Testis (tissue), 3 donors: Measurements from ENCODE around the gene CD200R1. TPM values are rescaled to one million over a fixed set of nuclear protein-coding genes. Genes with fewer than 3 reads are reported as not detected.
"Not testable (repeated sequence)": the region's sequence is repeated elsewhere in the genome, so short reads cannot be mapped to it uniquely, and the experiment has no call there.

Experiments
- DNase-seq: peaks from one replicate; pipeline ENCODE4 v3.0.0-alpha.2; 2019
- H3K27ac ChIP-seq, 2 donors: fragments of 200-600 bp; sonication (generic); one replicate each; pipeline ENCODE4 v1.5.1; 2019
- H3K27me3 ChIP-seq: fragments of 200-600 bp; sonication (generic); one replicate; pipeline ENCODE4 v1.5.1; 2019
- H3K36me3 ChIP-seq: fragments of 200-600 bp; sonication (generic); one replicate; pipeline ENCODE4 v1.5.1; 2017; ENCODE audit warnings: low read depth; ENCODE audit errors: missing control alignments
- H3K4me1 ChIP-seq: fragments of 200-600 bp; sonication (generic); one replicate; pipeline ENCODE4 v1.5.1; 2019
- H3K4me3 ChIP-seq, 2 donors: fragments of 200-600 bp; sonication (generic); one replicate each; pipeline ENCODE4 v1.5.1; 2017 to 2019
- H3K9me3 ChIP-seq: fragments of 200-600 bp; sonication (generic); one replicate; pipeline ENCODE4 v1.5.1; 2017
- CTCF ChIP-seq, 3 experiments: fragments of 450-650 bp in 2 of 3; fragments of 200-600 bp in 1 of 3; sonication (generic) in 1 of 3; IDR thresholded peaks; one replicate each; pipeline ENCODE4 v1.5.1; 2016 to 2019; ENCODE audit warnings: antibody characterized with exemption in 3 of 3, mild to moderate bottlenecking in 2 of 3, moderate library complexity in 1 of 3
- POLR2A ChIP-seq: fragments of 450-650 bp; IDR thresholded peaks from one replicate; pipeline ENCODE4 v1.6.1; 2017; ENCODE audit warnings: antibody characterized with exemption, mild to moderate bottlenecking, moderate library complexity
- WGBS, 2 donors: methylation state at CpG; one replicate each; pipeline ENCODE4 v1.1.5; 2018; 5-methylcytosine and 5-hydroxymethylcytosine counted together
- intact Hi-C: fragments of 100-400 bp; cut with DNase I; formaldehyde crosslinking; loops from one replicate; pipeline ENCODE4 v1.15.1; 2023; ENCODE audit warnings: low total_unique reads
- polyA plus RNA-seq: library from polyadenylated mRNA; stranded (reverse); fragments of 350-450 nt; fragmentation: Illumina TruSeq; extraction: RNeasy Lipid Tissue Mini Kit (QIAGEN cat#74804); gene quantifications from one replicate; pipeline ENCODE4 v1.2.3, GENCODE V29; 2014; ENCODE audit warnings: low read depth, low replicate concordance; ENCODE audit not compliant: insufficient read depth
- total RNA-seq, 2 donors: library from RNA; depleted of rRNA; stranded (reverse); fragments of >200 nt; gene quantifications; one replicate each; pipeline ENCODE4 v1.2.3, GENCODE V29; 2016

The CD200R1 gene
- total and polyA plus RNA-seq, 3 donors from 2014 or later: 1.3 to 1.7 (median 1.5) TPM

DNA sequence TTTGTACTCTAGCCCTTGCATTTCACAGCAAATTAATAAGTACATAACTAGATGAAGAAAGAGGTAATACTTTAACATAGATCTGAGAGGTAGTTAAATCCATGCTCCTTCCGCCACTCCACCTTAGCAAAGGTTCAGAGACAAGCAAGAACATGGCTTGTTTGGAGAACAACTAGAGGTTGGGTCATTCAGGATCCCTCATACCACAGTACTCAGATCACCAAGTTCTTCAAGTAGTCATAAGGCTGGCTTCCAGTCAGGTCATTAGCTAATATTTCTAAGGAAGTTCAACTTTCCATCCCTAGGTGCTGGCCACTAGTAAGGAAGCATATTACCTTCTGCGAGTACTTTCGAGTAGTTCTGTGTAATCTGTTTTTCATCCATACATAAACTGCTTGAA, 44.1 kb downstream of the CD200R1 start:
- no peak for TF ChIP-seq CTCF (IDR thresholded peaks at IDR 0.05)
- no peak for TF ChIP-seq POLR2A
- intact Hi-C loops: no loop called here
- DNase-seq: no peak

DNA sequence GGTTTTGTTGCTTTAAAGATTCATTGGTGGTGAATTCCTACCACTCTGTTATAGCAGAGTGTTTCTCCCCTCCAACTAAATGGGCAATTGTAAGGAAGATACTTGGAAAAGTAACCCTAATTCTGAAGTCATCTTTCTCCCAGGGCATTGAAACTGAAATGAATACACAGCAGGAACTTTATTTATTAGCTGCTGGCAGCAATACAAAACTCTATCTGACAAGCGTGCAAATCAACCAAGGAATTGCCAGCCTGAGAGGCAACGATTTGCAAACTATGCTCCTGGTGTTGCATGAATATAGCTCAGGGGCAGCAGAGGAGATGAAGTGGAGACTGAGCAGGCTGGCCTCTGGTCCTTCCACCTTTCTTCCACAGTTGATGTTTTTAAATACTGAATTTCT, 48.9 kb downstream of the CD200R1 start:
- no peaks in the 10 kb centered on the region for H3K9me3 ChIP-seq
- H3K27ac ChIP-seq: no peak overlapping the region
- no peaks in the 10 kb centered on the region for H3K27me3 ChIP-seq
- H3K36me3 ChIP-seq: no peaks in the 10 kb centered on the region
- H3K4me3 ChIP-seq: no peak overlapping the region
- intact Hi-C loops: no loop called here
- TF ChIP-seq CTCF (IDR thresholded peaks at IDR 0.05) (no peak), POLR2A (no peak)
- no peaks in the 10 kb centered on the region for H3K4me1 ChIP-seq
- WGBS, 2 donors: 22 to 39% methylated on average over 2 of the region's 2 CpGs
- DNase-seq: no peak

More for the DNA sequence above, 44.1 kb downstream of the CD200R1 start:
- H3K27me3 ChIP-seq: no peaks in the 10 kb centered on the region
- H3K4me3 ChIP-seq: no peak overlapping the region
- H3K9me3 ChIP-seq: no peaks in the 10 kb centered on the region
- H3K4me1 ChIP-seq: no peaks in the 10 kb centered on the region
- no peaks in the 10 kb centered on the region for H3K36me3 ChIP-seq
- H3K27ac ChIP-seq: no peak overlapping the region
- WGBS, 2 donors: 94 to 99% methylated on average over 3 of the region's 3 CpGs

DNA sequence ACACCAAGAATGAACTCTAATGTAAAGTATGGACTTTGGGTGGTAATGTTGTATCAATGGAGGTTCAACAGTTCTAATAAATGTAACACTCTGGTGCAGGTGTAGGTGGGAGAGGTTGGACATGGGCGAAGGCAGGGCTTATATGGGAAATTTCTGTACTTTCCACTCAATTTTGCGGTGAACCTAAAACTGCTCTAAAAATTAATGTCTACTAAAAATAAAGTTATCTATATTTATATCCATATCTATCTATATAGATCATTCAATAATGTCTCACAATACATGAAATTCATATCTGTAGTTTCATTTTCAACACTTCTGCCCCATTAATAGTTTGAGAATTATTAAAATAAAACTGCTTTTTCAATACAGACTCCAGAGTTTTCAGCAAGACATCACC, 49.3 kb downstream of the CD200R1 start:
- TF ChIP-seq CTCF (IDR thresholded peaks at IDR 0.05) (no peak), POLR2A (no peak)
- H3K4me1 ChIP-seq: no peaks in the 10 kb centered on the region
- H3K27me3 ChIP-seq: no peaks in the 10 kb centered on the region
- H3K27ac ChIP-seq: no peak overlapping the region
- DNase-seq: no peak
- intact Hi-C loops: no loop called here
- no peaks in the 10 kb centered on the region for H3K9me3 ChIP-seq
- no peak overlapping the region for H3K4me3 ChIP-seq
- WGBS, 2 donors: 97 to 98% methylated on average over 2 of the region's 2 CpGs
- H3K36me3 ChIP-seq: no peaks in the 10 kb centered on the region

- 90% methylated on average over 5 of the region's 5 CpGs for WGBS, 2 donors
- H3K27me3 ChIP-seq, H3K9me3 ChIP-seq, intact Hi-C loops, H3K4me3 ChIP-seq, H3K4me1 ChIP-seq, H3K27ac ChIP-seq, DNase-seq, H3K36me3 ChIP-seq: not testable (repeated sequence)
Measured at GRCh38 chr3:112919541-112919940, 55.4 kb downstream of the CD200R1 start.

- DNase-seq: no peak
- Histone ChIP-seq H3K4me3 (no peak overlapping the region), H3K36me3 (no peaks in the 10 kb centered on the region), H3K27me3 (no peaks in the 10 kb centered on the region), H3K9me3 (no peaks in the 10 kb centered on the region), H3K4me1 (no peaks in the 10 kb centered on the region), H3K27ac (no peak overlapping the region)
- TF ChIP-seq POLR2A: no peak
- TF ChIP-seq CTCF (IDR thresholded peaks at IDR 0.05): no peak
- intact Hi-C loops: no loop called here
Measured at GRCh38 chr3:112908252-112908651, 66.7 kb downstream of the CD200R1 start.
